OCI-M2 (cell line): ENCODE results near the gene UBAC2.

Experiments
- DNase-seq: peaks from one replicate; lab custom pipeline; 2025; ENCODE audit not compliant: unreplicated experiment; lab: John Stamatoyannopoulos, UW

The UBAC2 gene

GRCh38 chr13:99307648-99308339, 107.1 kb downstream of the UBAC2 start:
- DNase-seq = no peak

GRCh38 chr13:99308471-99309087, 107.9 kb downstream of the UBAC2 start:
- no peak for DNase-seq

GRCh38 chr13:99310382-99311031, 109.9 kb downstream of the UBAC2 start:
- no peak for DNase-seq

- DNase-seq = no peak
Measured at GRCh38 chr13:99311137-99311536, 110.5 kb downstream of the UBAC2 start.

GRCh38 chr13:99311748-99312492, 111.3 kb downstream of the UBAC2 start:
- DNase-seq = no peak

GRCh38 chr13:99312493-99312883, 111.8 kb downstream of the UBAC2 start:
- DNase-seq = no peak

GRCh38 chr13:99313501-99313900, 112.8 kb downstream of the UBAC2 start:
- DNase-seq = no peak

- DNase-seq = no peak
Measured at GRCh38 chr13:99313941-99314340, 113.3 kb downstream of the UBAC2 start.

GRCh38 chr13:99314640-99315176, 114.1 kb downstream of the UBAC2 start:
- DNase-seq = no peak

- DNase-seq = no peak
Measured at GRCh38 chr13:99315186-99315585, 114.5 kb downstream of the UBAC2 start.

- no peak for DNase-seq
Measured at GRCh38 chr13:99316224-99316623, 115.6 kb downstream of the UBAC2 start.

GRCh38 chr13:99316657-99317256, 116.1 kb downstream of the UBAC2 start:
- DNase-seq = no peak

- no peak for DNase-seq
Measured at GRCh38 chr13:99320693-99321481, 120.2 kb downstream of the UBAC2 start.

- no peak for DNase-seq
Measured at GRCh38 chr13:99321709-99322108, 121.1 kb downstream of the UBAC2 start.

- no peak for DNase-seq
Measured at GRCh38 chr13:99322297-99323103, 121.8 kb downstream of the UBAC2 start.

GRCh38 chr13:99323488-99323887, 122.8 kb downstream of the UBAC2 start:
- DNase-seq = no peak

GRCh38 chr13:99326012-99326411, 125.4 kb downstream of the UBAC2 start:
- no peak for DNase-seq

- DNase-seq = no peak
Measured at GRCh38 chr13:99327126-99327525, 126.5 kb downstream of the UBAC2 start.

- no peak for DNase-seq
Measured at GRCh38 chr13:99327761-99328160, 127.1 kb downstream of the UBAC2 start.
